ENCODE results near the gene HAUS2. TPM values are rescaled to one million over a fixed set of nuclear protein-coding genes. Genes with fewer than 3 reads are reported as not detected.

HAUS2 gene
- total RNA-seq, 2 donors from 2014 or later: 27.5 to 41.9 TPM

DNA sequence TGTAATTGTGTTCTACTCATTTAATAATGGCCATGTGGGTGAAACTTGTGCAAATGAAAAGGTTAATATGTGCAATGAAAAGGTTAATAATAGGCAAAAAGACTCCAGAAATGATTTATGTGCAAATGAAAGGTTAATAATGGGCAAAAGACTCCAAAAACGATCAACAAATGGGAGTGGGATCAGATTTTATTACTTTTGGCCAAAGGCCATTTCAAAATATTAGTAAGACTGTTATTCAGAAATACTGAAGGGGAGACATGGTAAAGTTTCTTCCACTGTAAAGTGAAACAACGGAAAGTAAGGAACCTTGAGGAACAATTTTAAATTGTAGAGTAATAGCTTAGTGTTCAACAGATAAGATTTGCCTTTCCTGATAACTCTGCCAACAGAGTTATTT is 67.5 kb downstream of the HAUS2 start:
- TF ChIP-seq POLR2AphosphoS5 (IDR thresholded peaks at IDR 0.05) (no peak), POLR2A (IDR thresholded peaks at IDR 0.05) (no peak), CTCF (IDR thresholded peaks at IDR 0.05) (no peak)
- Histone ChIP-seq H3K4me3 (no peak overlapping the region), H3K9me3 (no peaks in the 10 kb centered on the region), H3K4me1 (replicated peaks) (no peaks in the 10 kb centered on the region), H3K27me3 (replicated peaks; ENCODE audit: insufficient read depth) (no peaks in the 10 kb centered on the region), H3K36me3 (no peaks in the 10 kb centered on the region), H3K27ac (no peak overlapping the region)
- intact Hi-C loops (cut with DNase I): no loop called here
- WGBS: 18% methylated on average over 2 of the region's 2 CpGs
- no peak for DNase-seq (ENCODE audit: low spot score)

Other genes starting within 250 kb of the HAUS2 start
- gene CAPN3, start 189.3 kb upstream of the HAUS2 start, total RNA-seq: 10 to 100 TPM in 1 of 2 donors, 1 to 10 TPM in 1; 5.3 to 15.1 TPM
- gene ZNF106, start 57.7 kb upstream of the HAUS2 start, total RNA-seq: 10 to 100 TPM; 49.5 to 79.5 TPM
- gene SNAP23, start 53.2 kb upstream of the HAUS2 start, total RNA-seq: 10 to 100 TPM; 86.1 to 93.9 TPM
- 10 to 100 TPM in 1 of 2 donors, 1 to 10 TPM in 1; 9.8 to 21.8 TPM for gene LRRC57, start within 50 bp of the HAUS2 start, total RNA-seq
- 10 to 100 TPM in 1 of 2 donors, 1 to 10 TPM in 1; 2.6 to 45.8 TPM for gene STARD9, start 26.8 kb downstream of the HAUS2 start, total RNA-seq
- gene CDAN1, start 188.3 kb downstream of the HAUS2 start, total RNA-seq: 10 to 100 TPM; 22.3 to 26.9 TPM